SKM-1 (cell line): ENCODE measurements around the gene FNDC1.

ENCODE experiments used
- DNase-seq: peaks from one replicate; lab custom pipeline; 2025; ENCODE audit not compliant: unreplicated experiment; lab: John Stamatoyannopoulos, UW

Gene FNDC1

DNA sequence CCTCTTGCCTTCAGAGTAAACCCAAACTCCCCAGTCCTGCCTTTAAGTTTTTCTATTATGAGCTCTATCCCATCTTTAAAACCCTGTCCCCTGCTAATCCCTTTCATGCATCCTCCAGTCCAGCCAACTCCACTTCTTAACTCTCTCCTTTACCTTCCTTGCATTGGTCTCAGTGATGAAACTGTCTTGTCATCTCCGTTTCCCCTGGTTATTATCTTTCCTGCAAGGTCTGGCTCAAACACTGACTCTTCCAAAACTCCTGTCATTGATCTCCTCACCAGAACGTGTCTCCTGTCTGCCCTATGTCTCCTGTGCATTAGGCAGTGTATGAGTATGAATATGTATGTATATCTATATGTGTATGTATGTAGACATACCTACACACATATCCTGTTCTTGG lies 11.8 kb upstream of the FNDC1 start:
- no peak for DNase-seq

DNA sequence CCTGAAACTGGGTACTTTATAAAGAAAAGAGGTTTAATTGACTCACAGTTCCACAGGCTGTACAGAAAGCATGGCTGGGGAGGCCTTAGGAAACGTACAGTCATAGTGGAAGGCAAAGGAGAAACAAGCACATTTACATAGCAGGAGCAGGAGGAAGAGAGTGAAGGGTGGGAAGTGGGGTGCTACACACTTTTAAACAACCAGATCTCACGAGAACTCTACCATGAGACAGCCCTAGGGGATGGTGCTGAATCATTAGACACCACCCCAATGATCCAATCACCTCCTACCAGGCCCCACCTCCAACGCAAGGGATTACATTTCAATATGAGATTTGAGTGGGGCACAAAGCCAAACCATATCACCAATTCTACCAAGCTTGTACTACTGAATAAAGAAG lies 7.4 kb upstream of the FNDC1 start:
- no peak for DNase-seq

DNA sequence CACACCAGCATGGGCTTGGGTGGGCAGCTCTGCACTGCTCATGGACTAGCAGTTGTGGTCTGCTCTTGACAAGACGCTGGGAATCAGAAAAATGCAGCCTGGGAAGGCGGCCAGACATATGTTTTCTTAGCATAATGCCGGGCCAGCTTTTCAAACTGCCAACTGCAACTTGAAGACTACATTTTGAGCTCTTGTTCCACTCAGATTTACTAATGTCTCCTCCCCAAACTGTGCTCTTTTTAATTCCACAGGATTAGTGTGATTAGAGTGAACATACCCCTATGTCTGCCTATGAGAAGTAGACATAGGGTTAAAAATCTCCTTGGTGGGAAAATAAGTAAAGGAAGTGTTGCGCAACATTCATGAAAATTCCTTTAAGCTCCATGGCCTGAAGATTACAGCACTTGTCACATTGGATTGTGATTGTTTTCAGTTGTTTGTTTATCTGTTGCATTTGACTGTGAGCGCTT lies 5.3 kb upstream of the FNDC1 start:
- no peak for DNase-seq

DNA sequence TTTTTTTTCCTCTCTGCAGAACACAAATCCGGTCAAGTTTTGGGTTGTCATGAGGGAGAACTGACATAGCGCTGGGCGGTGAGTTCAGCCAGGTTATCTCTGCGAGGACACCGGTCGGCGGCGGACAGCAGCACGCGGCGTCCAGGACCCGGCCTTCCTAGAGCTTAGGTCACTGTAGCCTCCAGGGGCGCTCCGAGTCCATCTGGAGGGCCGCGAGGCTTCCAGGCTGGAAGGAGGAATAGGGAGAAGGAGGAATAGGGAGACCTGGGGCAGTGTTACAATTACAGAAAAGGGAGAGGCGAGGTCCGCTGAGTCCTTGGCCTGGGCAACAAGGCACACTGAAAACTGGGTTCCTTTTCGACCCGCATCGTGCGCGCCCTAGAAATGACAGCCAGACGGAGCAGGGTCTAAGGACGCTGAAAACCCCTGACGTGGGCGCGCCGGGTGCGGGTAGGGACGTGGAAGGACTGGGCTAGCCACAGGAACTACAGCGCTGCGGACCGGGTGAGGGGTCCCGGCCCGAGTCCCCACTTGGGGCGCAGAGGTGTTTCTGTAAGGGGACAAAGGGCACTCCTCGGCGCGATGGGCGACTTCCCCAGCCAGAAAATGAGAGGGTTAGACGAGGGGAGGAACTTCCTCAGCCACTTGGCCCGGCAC lies 536 bp upstream of the FNDC1 start:
- DNase-seq: no peak

DNA sequence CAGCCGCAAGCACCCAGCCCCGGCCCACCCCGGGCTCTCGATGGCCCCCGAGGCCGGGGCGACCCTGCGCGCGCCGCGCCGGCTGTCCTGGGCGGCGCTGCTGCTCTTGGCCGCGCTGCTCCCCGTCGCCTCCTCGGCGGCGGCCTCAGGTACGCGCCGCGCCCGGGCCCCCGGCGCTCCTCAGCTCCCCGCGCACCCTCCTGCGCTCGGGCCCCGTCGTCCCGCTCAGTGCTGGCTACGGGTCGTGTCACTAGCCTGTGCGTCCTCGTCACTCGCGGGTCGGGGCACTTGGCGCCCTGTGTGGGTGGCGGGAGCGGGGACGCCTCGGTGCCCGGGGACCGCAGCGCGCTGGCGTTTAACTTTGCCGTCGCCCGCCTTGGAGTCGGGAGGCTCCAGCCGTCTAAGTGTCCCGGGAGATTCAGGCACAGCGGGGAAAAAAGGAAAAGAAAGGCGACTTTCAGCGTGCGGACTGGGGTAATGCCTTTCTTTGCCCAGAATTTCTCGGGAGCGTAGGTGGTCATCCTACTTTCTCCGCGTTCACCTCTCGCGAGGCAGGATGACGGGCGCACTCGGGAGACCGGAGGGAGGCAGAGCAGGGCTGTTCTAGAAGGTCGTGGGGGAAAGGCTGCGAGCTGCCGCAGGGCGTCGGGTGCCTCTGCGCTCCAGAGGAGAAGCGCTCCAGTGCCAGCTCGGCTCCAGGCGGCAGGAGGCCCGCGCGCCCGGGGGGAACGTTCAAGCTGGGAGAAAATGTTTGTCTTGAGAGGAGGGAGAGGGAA lies 545 bp downstream of the FNDC1 start:
- no peak for DNase-seq

DNA sequence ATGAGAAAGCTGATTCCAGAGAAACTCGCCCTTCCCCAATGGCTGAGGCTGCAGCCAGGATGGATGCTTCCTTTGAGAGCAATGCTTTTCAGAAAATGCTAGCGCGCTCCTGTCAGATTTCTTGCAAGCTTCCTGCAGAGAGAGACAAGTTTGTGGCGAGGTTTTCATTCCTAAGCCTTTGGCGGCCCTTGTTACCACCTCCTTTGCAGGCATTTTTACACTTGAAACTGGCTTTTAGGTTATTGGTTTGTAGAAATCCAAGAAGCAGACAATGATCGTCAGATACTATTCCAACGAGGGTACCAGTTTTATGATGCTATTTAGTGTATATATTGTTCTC lies 1.1 kb downstream of the FNDC1 start:
- no peak for DNase-seq

DNA sequence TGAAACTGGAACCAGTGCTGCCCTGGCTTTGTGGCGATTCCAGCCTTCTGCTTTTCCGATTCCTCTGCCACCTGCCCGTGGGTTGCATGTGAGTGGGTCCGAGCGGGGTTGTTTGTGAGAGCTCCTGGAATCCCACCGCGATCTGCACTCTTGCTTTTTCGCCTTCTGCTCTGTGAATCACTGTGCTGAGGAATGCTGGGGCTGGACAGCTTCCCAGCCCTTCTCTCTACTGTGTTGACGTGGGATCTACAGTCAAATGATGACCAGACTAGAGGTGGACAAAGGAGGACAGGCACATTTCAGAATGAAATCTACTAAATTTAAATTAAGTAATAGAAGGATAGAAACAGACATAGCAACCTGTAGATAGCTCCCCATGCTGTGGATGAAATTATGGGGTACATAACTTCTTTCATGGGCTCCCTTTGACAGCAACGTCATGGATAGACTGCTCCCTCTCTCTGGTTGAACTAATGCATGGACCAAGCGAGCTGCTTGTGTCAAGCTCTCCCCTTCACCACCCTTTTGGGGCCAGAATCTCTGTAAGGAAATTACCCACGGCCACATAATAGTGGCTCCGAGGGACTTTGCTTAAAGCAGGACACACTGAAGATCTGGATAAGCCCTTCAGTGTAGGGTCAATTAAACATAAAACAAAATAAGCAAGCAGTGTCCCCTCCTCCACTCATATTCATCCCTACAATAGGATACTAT lies 2.0 kb downstream of the FNDC1 start:
- no peak for DNase-seq

DNA sequence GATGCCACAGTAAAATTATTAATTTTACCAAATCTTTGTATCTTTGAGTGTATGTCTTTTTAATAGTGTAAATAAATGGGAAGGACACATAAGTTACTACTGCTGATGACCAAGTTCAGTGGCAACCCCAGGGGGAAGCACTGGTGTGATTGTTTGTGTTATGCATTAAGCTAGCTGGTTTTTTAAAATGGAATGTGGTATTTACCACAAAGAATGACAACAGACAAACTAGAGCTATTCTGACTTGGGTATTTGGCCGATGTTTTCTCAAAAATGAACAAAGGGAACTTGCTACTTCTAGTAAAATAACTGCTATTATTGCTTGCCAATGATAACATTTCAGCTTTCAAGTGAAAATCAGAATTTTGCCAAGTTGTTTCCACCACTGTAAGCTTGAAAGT lies 2.9 kb downstream of the FNDC1 start:
- no peak for DNase-seq

DNA sequence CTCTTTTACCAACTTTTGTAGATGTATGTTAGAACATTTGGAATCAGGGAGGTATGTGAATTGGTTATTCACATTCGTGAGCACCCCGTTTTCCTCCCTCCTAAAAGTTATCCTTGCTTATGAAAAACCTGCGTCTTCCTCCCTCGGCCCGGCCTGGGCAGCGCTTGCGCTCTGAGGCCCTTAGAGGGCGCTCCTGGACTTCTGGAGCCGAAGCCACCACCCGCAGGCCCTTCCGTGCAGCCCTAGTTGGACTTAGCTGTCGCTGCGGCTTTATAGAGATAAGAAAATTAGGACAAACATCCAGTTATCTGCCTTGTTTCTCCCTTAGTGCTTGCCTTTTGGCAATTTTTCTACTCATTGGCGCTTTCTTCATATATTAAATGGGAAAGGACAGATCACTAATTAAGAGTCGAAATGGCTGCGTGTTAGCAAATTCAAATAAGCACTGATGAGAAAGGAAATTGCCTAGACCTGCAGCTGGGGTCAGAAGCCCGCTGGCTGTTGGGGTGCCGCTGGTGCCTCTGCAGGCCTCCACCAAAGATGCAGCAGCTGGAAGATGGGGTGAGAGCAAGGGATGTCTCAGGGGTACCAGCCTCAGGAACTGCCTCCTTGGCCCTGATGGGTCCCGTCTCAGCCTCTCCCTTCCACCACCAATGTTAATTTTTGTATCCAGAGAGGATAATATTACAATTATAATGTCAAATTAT lies 5.2 kb downstream of the FNDC1 start:
- DNase-seq: peak; percentile 42

DNA sequence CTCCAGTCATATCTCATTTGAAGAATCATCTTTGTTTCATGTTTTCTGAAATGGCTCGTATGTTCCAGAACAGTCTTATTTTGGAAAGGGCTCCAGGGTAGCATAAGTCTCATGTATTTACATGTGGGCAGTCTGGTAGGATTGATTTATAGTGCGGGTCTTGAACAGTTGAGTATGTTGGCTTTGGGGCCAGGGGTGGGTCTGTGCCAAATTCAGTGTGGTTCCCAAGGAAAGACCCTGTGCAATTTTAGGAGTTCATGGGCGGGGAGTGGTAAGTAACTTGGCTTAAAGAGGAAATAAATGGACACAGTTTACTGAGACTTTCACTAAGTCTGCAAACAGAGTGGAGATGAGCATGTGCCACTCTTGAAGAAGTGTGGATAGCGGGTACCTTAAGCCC lies 7.7 kb downstream of the FNDC1 start:
- no peak for DNase-seq

DNA sequence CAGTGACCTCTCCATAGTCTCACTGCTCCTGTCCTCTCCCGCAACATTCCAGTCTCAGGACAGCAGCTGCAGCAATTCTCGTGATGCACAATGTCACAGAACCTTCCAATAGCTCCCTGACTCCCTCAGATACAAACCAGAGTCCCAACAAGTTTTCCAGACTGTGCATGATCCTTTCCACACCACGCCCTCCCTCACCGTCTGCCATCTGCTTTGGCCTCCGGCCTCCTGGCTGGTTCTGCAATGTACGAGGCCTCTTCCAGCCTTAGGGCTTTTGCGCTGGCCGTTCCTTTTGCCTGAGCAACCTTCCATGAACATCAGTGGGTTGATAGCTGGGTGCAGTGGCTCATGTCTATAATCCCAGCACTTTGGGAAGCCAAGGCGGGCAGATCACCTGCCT lies 9.6 kb downstream of the FNDC1 start:
- no peak for DNase-seq

DNA sequence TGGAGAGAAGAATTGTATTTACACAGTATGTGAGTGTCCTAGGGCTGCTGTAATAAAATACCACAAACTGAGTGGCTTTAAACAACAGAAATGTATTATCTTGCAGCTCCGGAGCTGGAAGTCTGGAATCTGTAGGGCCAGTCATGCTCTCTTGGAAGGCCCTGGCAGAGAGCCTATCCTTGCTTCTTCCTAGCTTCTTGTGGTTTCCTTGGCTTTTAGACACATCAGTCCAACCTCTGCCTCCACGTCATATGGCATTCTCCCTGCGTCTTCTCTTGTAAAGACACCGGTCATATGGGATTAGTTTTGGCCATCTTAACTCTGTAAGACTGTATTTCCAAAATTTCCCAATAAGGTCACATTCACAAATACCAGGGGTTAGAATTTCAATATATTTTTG lies 10.8 kb downstream of the FNDC1 start:
- no peak for DNase-seq

DNA sequence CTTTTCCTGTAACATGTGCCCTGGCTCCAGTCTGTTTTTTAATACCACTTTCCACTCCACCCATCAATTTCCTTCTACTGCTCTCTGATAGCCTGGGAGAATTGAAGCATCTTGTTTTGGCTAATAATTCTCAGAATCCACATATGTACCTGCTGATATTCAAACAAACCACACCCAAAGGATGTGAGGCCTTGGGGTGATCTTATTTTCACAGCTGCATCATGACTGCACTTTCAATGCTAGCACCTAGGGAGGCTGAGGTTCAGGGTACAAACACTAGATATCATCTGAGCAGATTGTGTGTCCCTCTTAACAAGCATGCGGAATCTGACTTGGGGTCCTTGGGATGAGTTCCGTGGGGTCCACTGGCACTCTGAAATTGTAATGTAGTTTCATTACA lies 12.7 kb downstream of the FNDC1 start:
- DNase-seq: no peak

DNA sequence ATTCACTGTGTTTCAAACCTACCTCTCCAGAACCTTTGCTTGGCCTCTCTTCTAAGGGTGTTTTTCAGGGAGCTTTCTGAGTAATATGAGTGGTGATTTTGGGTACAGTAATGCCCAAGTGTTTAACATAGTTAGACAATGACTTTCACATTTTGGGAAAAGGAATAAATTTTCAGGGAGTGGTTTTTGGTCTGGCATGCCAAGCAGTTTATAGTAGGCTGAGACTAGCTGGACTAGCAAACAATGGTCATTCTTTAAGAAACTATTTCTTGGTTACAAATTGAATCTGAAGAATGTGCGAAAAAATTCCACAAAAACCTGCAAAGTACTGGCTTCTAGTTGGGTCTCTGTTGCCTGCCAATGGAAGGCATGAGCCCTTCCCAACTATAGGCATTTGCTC lies 15.4 kb downstream of the FNDC1 start:
- no peak for DNase-seq

DNA sequence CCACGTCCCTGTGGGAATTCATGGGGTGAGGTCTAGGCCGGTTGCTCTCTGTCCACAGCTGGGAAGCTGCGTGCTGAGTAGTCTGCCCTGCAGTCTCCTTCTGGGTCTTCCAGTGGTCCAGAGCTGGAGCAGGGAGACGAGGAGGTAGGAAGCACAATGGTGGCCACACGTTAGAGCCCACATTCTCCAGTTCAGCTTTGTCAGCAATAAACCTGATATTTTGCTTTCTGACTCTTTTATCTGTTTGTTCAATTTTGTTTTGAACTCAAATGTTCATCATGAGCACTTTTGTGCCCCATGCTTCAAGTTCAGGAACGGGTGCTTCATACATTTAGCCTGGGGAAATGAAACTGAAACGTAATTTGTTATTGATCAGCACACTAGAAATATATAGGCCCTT lies 21.3 kb downstream of the FNDC1 start:
- DNase-seq: no peak

DNA sequence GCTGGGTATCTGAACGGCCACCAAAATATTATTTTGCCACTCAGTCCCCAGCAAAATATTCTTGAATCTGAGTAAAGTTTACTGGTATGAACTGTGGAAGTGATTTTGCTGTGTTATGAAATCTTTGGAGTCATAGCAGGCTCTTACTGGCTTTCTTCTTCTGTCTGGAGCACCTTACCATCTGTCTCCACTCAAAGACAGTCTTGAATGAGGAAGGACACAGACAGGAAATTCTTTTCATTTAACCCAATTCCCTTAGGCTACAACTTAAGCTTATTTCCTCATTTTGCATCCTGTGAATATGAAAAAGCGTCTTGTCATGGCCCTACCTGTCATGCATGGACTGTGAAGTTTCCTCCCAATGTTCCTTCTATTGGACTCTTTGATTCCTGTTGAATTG lies 24.7 kb downstream of the FNDC1 start:
- no peak for DNase-seq

DNA sequence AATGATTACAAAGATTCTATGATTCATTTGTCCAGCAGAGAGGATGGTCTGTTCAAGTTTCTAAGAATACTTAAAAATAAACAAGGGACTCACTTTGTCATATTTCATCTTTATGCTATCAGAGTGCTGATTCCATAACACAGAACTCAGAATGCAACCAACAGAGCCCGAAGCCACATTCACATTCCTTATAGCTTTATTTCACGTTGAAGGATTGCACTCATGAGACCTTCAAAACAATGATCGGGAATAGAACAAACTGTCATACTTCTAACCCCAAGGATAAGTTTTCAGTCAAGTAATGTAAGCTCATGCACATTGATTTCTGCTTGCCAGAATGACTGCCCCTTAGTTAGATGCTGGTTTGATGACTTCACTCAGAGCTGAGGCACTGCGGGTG lies 25.2 kb downstream of the FNDC1 start:
- no peak for DNase-seq

DNA sequence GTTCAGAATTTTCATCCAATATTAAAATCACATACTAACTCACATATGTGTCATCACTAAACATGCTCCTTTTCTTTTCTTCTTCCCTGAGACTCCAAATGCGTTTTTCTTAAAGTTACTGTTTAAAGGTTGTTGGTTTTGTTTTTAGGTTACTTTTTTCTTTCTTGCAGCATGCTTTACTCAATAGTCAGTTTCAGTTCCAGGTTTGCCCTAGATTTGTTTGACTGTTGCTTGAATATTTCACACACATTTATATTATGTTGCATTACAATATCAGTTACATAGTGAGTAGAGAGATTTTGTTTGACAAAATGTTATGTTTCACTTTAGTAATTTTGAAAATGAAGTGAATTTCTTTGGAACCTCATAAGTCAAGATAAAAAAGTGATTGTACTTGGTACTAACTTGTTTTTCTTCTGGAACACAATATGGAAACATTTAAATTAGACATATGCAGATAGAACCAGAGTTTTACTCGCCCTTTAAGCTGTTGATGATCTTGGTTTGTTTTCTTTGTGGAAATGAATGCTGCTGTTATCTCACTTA lies 27.3 kb downstream of the FNDC1 start:
- DNase-seq: no peak

DNA sequence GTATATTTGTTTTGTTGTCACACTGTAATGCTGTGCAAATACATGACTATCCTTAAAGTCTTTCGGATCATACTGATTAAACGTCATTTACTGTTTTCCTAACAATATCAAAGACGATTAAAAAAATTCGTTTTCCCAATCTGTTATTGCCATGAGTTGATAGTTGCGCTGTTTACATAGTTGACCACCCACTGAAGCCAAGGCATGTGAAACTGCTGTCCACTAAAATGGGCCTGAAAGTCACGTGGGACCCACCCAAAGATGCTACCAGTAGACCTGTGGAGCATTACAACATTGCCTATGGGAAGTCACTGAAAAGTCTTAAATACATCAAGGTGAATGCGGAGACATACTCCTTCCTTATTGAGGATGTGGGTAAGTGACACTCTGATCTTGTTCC lies 28.1 kb downstream of the FNDC1 start:
- DNase-seq: no peak

DNA sequence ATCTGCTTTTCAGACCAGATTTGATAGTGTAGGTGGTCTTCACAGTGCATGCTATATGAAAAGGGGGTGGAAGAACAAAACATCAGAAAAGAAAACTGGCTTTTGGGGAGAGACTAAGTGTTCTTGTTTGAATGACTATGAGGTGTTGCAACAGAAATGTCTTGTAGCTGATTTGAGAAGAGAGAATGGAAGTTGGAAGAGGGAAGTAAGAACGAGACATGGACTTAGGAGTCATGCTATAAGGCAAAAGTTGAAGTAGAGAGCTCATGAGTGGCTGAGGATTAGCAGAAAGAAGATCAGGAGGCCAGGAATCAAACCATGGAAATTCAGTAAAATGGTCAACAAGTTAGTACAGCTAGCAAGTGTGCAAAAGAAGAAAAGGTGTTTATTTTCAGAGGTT lies 32.1 kb downstream of the FNDC1 start:
- no peak for DNase-seq

DNA sequence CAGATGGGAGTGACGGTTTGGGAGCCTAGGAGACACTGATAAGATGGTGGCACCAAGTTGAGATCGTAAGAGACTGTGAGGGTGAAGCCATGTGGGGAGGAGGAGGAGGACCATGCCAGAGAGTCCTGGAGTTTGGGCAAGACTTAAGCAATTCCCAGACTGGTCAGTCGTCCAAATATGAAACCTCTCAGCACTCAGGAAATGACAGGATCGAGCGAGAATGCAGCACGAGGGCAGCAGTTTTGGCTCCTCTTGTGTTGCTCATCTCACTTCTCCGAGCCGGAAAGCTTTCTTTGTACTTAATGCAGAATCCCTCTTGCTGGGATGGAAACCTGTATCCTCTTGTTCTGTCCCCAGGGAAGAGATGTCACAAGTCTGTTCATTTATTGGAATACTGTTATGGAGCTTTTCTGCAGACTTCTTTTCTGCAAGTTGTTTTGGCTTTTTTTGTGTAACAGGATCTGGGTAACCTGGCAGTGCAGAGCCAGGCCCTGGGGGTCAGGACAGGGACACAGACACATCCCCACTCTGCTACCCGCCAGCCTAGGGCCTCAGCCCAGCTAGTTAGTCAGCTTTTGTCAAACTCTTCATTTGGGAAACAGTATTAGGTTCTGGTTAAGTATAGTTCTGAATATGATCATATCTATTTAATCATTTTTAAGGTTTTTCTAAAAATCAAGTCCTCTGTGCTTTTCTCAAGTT lies 34.3 kb downstream of the FNDC1 start:
- no peak for DNase-seq
